ENCODE results near the gene ATP8A2.
A peak's percentile ranks its signal among the peaks of the same experiment; 100 is the strongest.

The ATP8A2 gene

DNA sequence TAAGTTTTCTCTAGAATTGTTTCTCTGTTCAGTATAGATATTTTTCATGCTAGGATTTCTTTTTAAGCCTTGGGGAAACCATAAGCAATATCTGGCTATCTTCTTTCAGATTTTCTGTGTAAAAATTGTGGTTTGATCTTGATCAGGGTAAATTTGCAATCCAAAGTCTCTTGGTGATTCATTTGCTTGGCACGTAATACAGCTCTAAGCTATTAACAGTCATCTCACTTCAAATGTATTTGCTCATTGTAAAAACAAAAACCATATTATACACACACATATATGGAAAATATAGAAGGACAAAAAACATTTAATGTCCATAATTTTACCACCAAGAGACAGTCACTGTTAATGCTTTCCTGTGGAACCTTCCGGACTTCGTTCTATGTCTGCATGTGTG is 489.1 kb downstream of the ATP8A2 start:
- no peak overlapping the region for H3K4me3 ChIP-seq (replicated peaks; ENCODE audit: low read depth, low read length)
- DNase-seq (ENCODE audit: low read depth) = peak; percentile 4
- TF ChIP-seq CTCF (IDR thresholded peaks at IDR 0.05; ENCODE audit: low read length, missing control alignments) = no peak

- TF ChIP-seq CTCF (IDR thresholded peaks at IDR 0.05; ENCODE audit: low read length, missing control alignments) = no peak
- no peak for DNase-seq (ENCODE audit: low read depth)
- no peak overlapping the region for H3K4me3 ChIP-seq (replicated peaks; ENCODE audit: low read depth, low read length)
These were observed 490.4 kb downstream of the ATP8A2 start for GRCh38 chr13:25862156-25862555.

- H3K4me3 ChIP-seq (replicated peaks; ENCODE audit: low read depth, low read length) = no peak overlapping the region
- no peak for TF ChIP-seq CTCF (IDR thresholded peaks at IDR 0.05; ENCODE audit: low read length, missing control alignments)
- no peak for DNase-seq (ENCODE audit: low read depth)
These were observed 492.3 kb downstream of the ATP8A2 start for GRCh38 chr13:25864116-25864515.

DNA sequence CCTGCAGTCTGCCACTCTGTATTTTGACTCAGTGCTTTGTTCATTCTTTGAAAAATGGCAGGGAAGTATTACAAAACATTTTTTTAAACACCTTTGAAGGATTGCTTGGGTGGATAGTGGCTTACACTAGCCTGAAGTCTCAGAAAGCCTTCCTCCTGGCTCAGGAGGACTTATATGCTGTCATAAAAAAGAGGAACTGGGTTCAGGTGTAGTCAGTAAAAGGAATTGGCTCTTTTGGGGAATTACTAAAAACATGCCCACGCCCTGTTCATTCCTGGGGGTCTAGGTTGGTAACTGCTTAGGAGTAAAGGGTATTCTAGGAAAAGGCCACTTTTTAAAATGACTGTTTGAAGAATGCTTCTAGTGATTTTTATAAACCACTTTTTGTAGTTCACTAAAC is 493.2 kb downstream of the ATP8A2 start:
- TF ChIP-seq CTCF (IDR thresholded peaks at IDR 0.05; ENCODE audit: low read length, missing control alignments) = no peak
- no peak for DNase-seq (ENCODE audit: low read depth)
- no peak overlapping the region for H3K4me3 ChIP-seq (replicated peaks; ENCODE audit: low read depth, low read length)

- DNase-seq (ENCODE audit: low read depth) = no peak
- no peak for TF ChIP-seq CTCF (IDR thresholded peaks at IDR 0.05; ENCODE audit: low read length, missing control alignments)
- no peak overlapping the region for H3K4me3 ChIP-seq (replicated peaks; ENCODE audit: low read depth, low read length)
These were observed 493.6 kb downstream of the ATP8A2 start for GRCh38 chr13:25865391-25865790.

GRCh38 chr13:25867038-25867437 is 495.3 kb downstream of the ATP8A2 start:
- no peak for DNase-seq (ENCODE audit: low read depth)
- H3K4me3 ChIP-seq (replicated peaks; ENCODE audit: low read depth, low read length) = no peak overlapping the region
- no peak for TF ChIP-seq CTCF (IDR thresholded peaks at IDR 0.05; ENCODE audit: low read length, missing control alignments)

- no peak for TF ChIP-seq CTCF (IDR thresholded peaks at IDR 0.05; ENCODE audit: low read length, missing control alignments)
- no peak for DNase-seq (ENCODE audit: low read depth)
- H3K4me3 ChIP-seq (replicated peaks; ENCODE audit: low read depth, low read length) = no peak overlapping the region
These were observed 496.7 kb downstream of the ATP8A2 start for GRCh38 chr13:25868490-25868889.
